SK-N-SH (cell line): ENCODE results near the gene TFF1. TPM values are rescaled to one million over a fixed set of nuclear protein-coding genes. Genes with fewer than 3 reads are reported as not detected.

Source experiments
- CTCF ChIA-PET: fragments of 300-600, 350-600 bp; formaldehyde crosslinking; extraction: SDS; loops from one replicate; lab custom pipeline; 2021; lab: Yijun Ruan, JAX
- POLR2A ChIA-PET: fragments of 350-600 bp; sonication (Branson Sonifier 250); formaldehyde crosslinking; extraction: SDS; loops from one replicate; lab custom pipeline; 2020; ENCODE audit warnings: antibody characterized with exemption, inconsistent platforms; lab: Yijun Ruan, JAX
- DNase-seq: peaks from one replicate; pipeline ENCODE4 v3.0.0; 2012
- H2AFZ ChIP-seq: fragments of 200-600 bp; sonication (generic); 2 replicates; pipeline ENCODE4 v1.8.1; 2016; ENCODE audit warnings: antibody characterized with exemption, mild to moderate bottlenecking, low read depth
- H3F3A ChIP-seq: fragments of 200-600 bp; sonication (generic); replicated peaks from 2 replicates; pipeline ENCODE3; 2016; ENCODE audit warnings: antibody characterized with exemption, mild to moderate bottlenecking; ENCODE audit not compliant: insufficient read depth
- H3K27ac ChIP-seq, 2 experiments: fragments of 200-500 bp in 1 of 2; fragments of 200-600 bp in 1 of 2; sonication (Bioruptor generic) in 1 of 2; sonication (generic), shearing (Covaris generic) in 1 of 2; 2 replicates each; pipeline versions ENCODE4 v1.5.1 to v1.6.1; 2014 to 2016; ENCODE audit warnings: low read depth in 2 of 2, inconsistent platforms in 1 of 2, low read length in 1 of 2, mild to moderate bottlenecking in 1 of 2, mixed read lengths in 1 of 2
- H3K27me3 ChIP-seq: fragments of 200-600 bp; sonication (generic), shearing (Covaris generic); 2 replicates; pipeline ENCODE4 v1.6.1; 2016; ENCODE audit warnings: mixed run types; ENCODE audit not compliant: insufficient read depth
- H3K36me3 ChIP-seq, 2 experiments: fragments of 200-500 bp in 1 of 2; fragments of 200-600 bp in 1 of 2; sonication (Bioruptor generic) in 1 of 2; sonication (generic) in 1 of 2; replicated peaks in 1 of 2; 2 replicates each; pipeline versions ENCODE3 to v1.5.1; 2014 to 2016; ENCODE audit warnings: low read length in 1 of 2, mild to moderate bottlenecking in 1 of 2; ENCODE audit not compliant: insufficient read depth in 2 of 2, control insufficient read depth in 1 of 2
- H3K4me1 ChIP-seq, 2 experiments: fragments of 200-500 bp in 1 of 2; fragments of 200-600 bp in 1 of 2; sonication (Bioruptor generic) in 1 of 2; sonication (generic), shearing (Covaris generic) in 1 of 2; 2 replicates each; pipeline versions ENCODE4 v1.5.1 to v1.6.1; 2014 to 2016; ENCODE audit warnings: low read depth in 1 of 2, low read length in 1 of 2, mixed run types in 1 of 2; ENCODE audit not compliant: insufficient read depth in 2 of 2, control insufficient read depth in 1 of 2
- H3K4me2 ChIP-seq: fragments of 200-600 bp; sonication (generic), shearing (Covaris generic); 2 replicates; pipeline ENCODE4 v1.6.1; 2017; ENCODE audit warnings: mixed run types
- H3K4me3 ChIP-seq, 2 experiments: fragments of 200-500 bp in 1 of 2; fragments of 200-600 bp in 1 of 2; sonication (Bioruptor generic) in 1 of 2; sonication (generic), shearing (Covaris generic) in 1 of 2; 2 replicates each; pipeline versions ENCODE4 v1.5.1 to v1.8.1; 2014 to 2016; ENCODE audit warnings: low read depth in 2 of 2, inconsistent platforms in 1 of 2, low read length in 1 of 2, mild to moderate bottlenecking in 1 of 2, mixed read lengths in 1 of 2, moderate library complexity in 1 of 2
- H3K79me2 ChIP-seq: fragments of 200-600 bp; sonication (generic); 2 replicates; pipeline ENCODE4 v1.8.1; 2017; ENCODE audit warnings: mild to moderate bottlenecking; ENCODE audit not compliant: insufficient read depth
- H3K9ac ChIP-seq: fragments of 200-600 bp; sonication (generic); 2 replicates; pipeline ENCODE4 v1.6.1; 2017; ENCODE audit warnings: mixed run types
- H3K9me2 ChIP-seq: fragments of 200-600 bp; sonication (generic); 2 replicates; pipeline ENCODE4 v1.6.1; 2017; ENCODE audit warnings: mixed run types
- H3K9me3 ChIP-seq: fragments of 200-600 bp; sonication (generic); 2 replicates; pipeline ENCODE4 v1.6.1; 2017; ENCODE audit warnings: mixed run types, mild to moderate bottlenecking, moderate library complexity
- H4K20me1 ChIP-seq: fragments of 200-600 bp; sonication (generic); 2 replicates; pipeline ENCODE4 v1.6.1; 2017; ENCODE audit warnings: mild to moderate bottlenecking, mixed run types; ENCODE audit not compliant: insufficient read depth
- ELF1 ChIP-seq: IDR thresholded peaks from 2 replicates; pipeline ENCODE4 v1.4.0; 2012
- EZH2phosphoT487 ChIP-seq: fragments of 200-600 bp; sonication (generic); IDR thresholded peaks from 2 replicates; pipeline ENCODE4 v1.6.1; 2017; ENCODE audit warnings: low read depth, mixed run types, mild to moderate bottlenecking, antibody characterized with exemption, moderate library complexity, borderline replicate concordance
- FOSL2 ChIP-seq: IDR thresholded peaks from 2 replicates; pipeline ENCODE4 v1.4.0; 2012; ENCODE audit warnings: low read depth, mild to moderate bottlenecking, moderate library complexity, borderline replicate concordance
- FOXJ3 ChIP-seq: sonication (generic); formaldehyde crosslinking; IDR thresholded peaks from 2 replicates; pipeline ENCODE4 v1.5.1; 2020; ENCODE audit warnings: mild to moderate bottlenecking, missing genetic modification reagents
- IRF3 ChIP-seq: fragments of 150-350 bp; IDR thresholded peaks from 2 replicates; pipeline ENCODE4 v1.6.1; 2016; ENCODE audit warnings: mild to moderate bottlenecking, low read depth, low read length
- JUND ChIP-seq: IDR thresholded peaks from 2 replicates; pipeline ENCODE4 v1.4.0; 2012
- MEF2A ChIP-seq: IDR thresholded peaks from 2 replicates; pipeline ENCODE4 v1.4.0; 2012; ENCODE audit warnings: low read depth, borderline replicate concordance
- NFIC ChIP-seq: IDR thresholded peaks from 2 replicates; pipeline ENCODE4 v1.4.0; 2012; ENCODE audit warnings: borderline replicate concordance
- NRF1 ChIP-seq: IDR thresholded peaks from 2 replicates; pipeline ENCODE4 v1.6.1; 2012; ENCODE audit warnings: low read depth, mild to moderate bottlenecking, low read length
- PBX3 ChIP-seq: IDR thresholded peaks from 2 replicates; pipeline ENCODE4; 2012
- POLR2AphosphoS5 ChIP-seq: IDR thresholded peaks from 2 replicates; pipeline ENCODE4 v1.6.1; 2012; ENCODE audit warnings: low read depth, low read length
- RAD21 ChIP-seq: IDR thresholded peaks from 2 replicates; pipeline ENCODE4 v1.6.1; 2012; ENCODE audit warnings: mild to moderate bottlenecking, low read length
- RFX5 ChIP-seq: IDR thresholded peaks from 2 replicates; pipeline ENCODE4 v1.6.1; 2012; ENCODE audit warnings: mild to moderate bottlenecking, improper control_type of control experiment, low read length
- RXRA ChIP-seq: IDR thresholded peaks from 2 replicates; pipeline ENCODE4 v1.4.0; 2012; ENCODE audit warnings: low read depth, mild to moderate bottlenecking, borderline replicate concordance
- TAF1 ChIP-seq: IDR thresholded peaks from 2 replicates; pipeline ENCODE4 v1.6.1; 2012; ENCODE audit warnings: low read depth, mild to moderate bottlenecking, low read length, moderate library complexity, borderline replicate concordance
- TEAD4 ChIP-seq: IDR thresholded peaks from 2 replicates; pipeline ENCODE4 v1.4.0; 2012; ENCODE audit warnings: mild to moderate bottlenecking, borderline replicate concordance; ENCODE audit not compliant: insufficient read depth
- USF1 ChIP-seq: IDR thresholded peaks from 2 replicates; pipeline ENCODE4 v1.4.0; 2012; ENCODE audit warnings: low read depth, borderline replicate concordance
- USF2 ChIP-seq: fragments of 150-350 bp; IDR thresholded peaks from 2 replicates; pipeline ENCODE4 v1.6.1; 2017; ENCODE audit warnings: antibody characterized with exemption, low read length, low read depth, borderline replicate concordance
- WGBS: methylation state at CpG from one replicate; pipeline ENCODE4 v1.1.6; 2017; ENCODE audit warnings: low lambda C conversion rate; 5-methylcytosine and 5-hydroxymethylcytosine counted together
- polyA plus RNA-seq, 3 experiments: library from polyadenylated mRNA; depleted of rRNA; stranded (reverse); fragments of >200 nt; gene quantifications; 2 replicates each; pipeline ENCODE4 v1.2.3, GENCODE V29; 2012

TFF1 gene
- polyA plus RNA-seq, 1 of the 3 experiments (the other 2 are of a cell fraction) = not detected

- TF ChIP-seq FOXJ3 (CRISPR knock-in tag) (no peak), TAF1 (no peak), RXRA (no peak), JUND (no peak)
- H3K4me3 ChIP-seq = no peak overlapping the region
- no peak overlapping the region for H3K4me2 ChIP-seq
- H3K9ac ChIP-seq = no peak overlapping the region
- no peaks in the 10 kb centered on the region for H3K9me3 ChIP-seq
- H3K79me2 ChIP-seq = no peaks in the 10 kb centered on the region
- no peaks in the 10 kb centered on the region for H3K36me3 ChIP-seq
- no peak overlapping the region for H3K27ac ChIP-seq
- no peak for DNase-seq
- ChIA-PET POLR2A (no interaction called here), CTCF (no interaction called here)
- H3K4me1 ChIP-seq = no peaks in the 10 kb centered on the region
- H3K27me3 ChIP-seq = no peaks in the 10 kb centered on the region
- H3K9me2 ChIP-seq = no peaks in the 10 kb centered on the region
- no peaks in the 10 kb centered on the region for H3F3A ChIP-seq
- 34% methylated on average over 4 of the region's 4 CpGs for WGBS
- H2AFZ ChIP-seq = no peak overlapping the region
- H4K20me1 ChIP-seq = no peaks in the 10 kb centered on the region
These were observed 34.2 kb upstream of the TFF1 start for GRCh38 chr21:42400525-42400924.

GRCh38 chr21:42398436-42399028 lies 32.2 kb upstream of the TFF1 start:
- Histone ChIP-seq H3K36me3 (no peaks in the 10 kb centered on the region), H3K4me2 (no peak overlapping the region), H3K9me2 (no peaks in the 10 kb centered on the region), H3K79me2 (no peaks in the 10 kb centered on the region), H3K27ac (no peak overlapping the region), H4K20me1 (no peaks in the 10 kb centered on the region), H2AFZ (no peak overlapping the region), H3K9me3 (no peaks in the 10 kb centered on the region), H3K4me3 (no peak overlapping the region), H3K27me3 (no peaks in the 10 kb centered on the region), H3K9ac (no peak overlapping the region), H3K4me1 (no peaks in the 10 kb centered on the region), H3F3A (no peaks in the 10 kb centered on the region)
- no peak for TF ChIP-seq FOXJ3 (CRISPR knock-in tag)
- TF ChIP-seq PBX3 = no peak
- no peak for TF ChIP-seq ELF1
- no peak for TF ChIP-seq NFIC
- TF ChIP-seq IRF3 = no peak
- TF ChIP-seq TEAD4 = no peak
- no peak for TF ChIP-seq RFX5
- no peak for TF ChIP-seq MEF2A
- no peak for TF ChIP-seq USF2
- no peak for TF ChIP-seq NRF1
- no peak for TF ChIP-seq POLR2AphosphoS5
- TF ChIP-seq RAD21 = no peak
- TF ChIP-seq EZH2phosphoT487 = no peak
- no peak for TF ChIP-seq FOSL2
- no peak for TF ChIP-seq USF1
- 50% methylated on average over 12 of the region's 12 CpGs for WGBS
- no peak for DNase-seq
- ChIA-PET POLR2A (no interaction called here), CTCF (interaction anchor here (1.1 kb wide), 1 partner anchor 16 kb away, joined by 3 read pairs; no protein-coding TSS in a partner anchor)
